Progenitor cell of endocrine pancreas (in vitro differentiated cells): ENCODE measurements around the gene ANKRD29. TPM values are rescaled to one million over a fixed set of nuclear protein-coding genes. Genes with fewer than 3 reads are reported as not detected.
"Not testable (repeated sequence)": the region's sequence is repeated elsewhere in the genome, so short reads cannot be mapped to it uniquely, and the experiment has no call there.

ENCODE experiments used
- DNase-seq: peaks from one replicate; pipeline ENCODE4 v3.0.0; 2021; ENCODE audit warnings: low spot score; ENCODE audit not compliant: unreplicated experiment
- H3K27ac Mint-ChIP-seq: 2 replicates; pipeline ENCODE4 v1.8.0; 2021; ENCODE audit warnings: mild to moderate bottlenecking, moderate library complexity, mixed read lengths
- H3K27me3 Mint-ChIP-seq: 2 replicates; pipeline ENCODE4 v1.8.0; 2021; ENCODE audit warnings: mixed read lengths
- H3K36me3 Mint-ChIP-seq: 2 replicates; pipeline ENCODE4 v1.8.0; 2022; ENCODE audit warnings: mixed read lengths; ENCODE audit not compliant: insufficient read depth
- H3K4me1 Mint-ChIP-seq: 2 replicates; pipeline ENCODE4 v1.8.0; 2021; ENCODE audit warnings: low read depth, mixed read lengths
- H3K4me3 Mint-ChIP-seq: 2 replicates; pipeline ENCODE4 v1.8.0; 2021; ENCODE audit warnings: low read depth, mild to moderate bottlenecking, moderate library complexity, mixed read lengths
- H3K9me3 Mint-ChIP-seq: 2 replicates; pipeline ENCODE4 v1.8.0; 2021; ENCODE audit warnings: low read depth, mixed read lengths
- total RNA-seq: library from RNA; stranded (reverse); gene quantifications from 2 replicates; pipeline ENCODE4 v1.2.1, GENCODE V29; 2021
- TF ChIP-seq, protein P1 (sequence below): fragments of 200-600 bp; sonication (generic); IDR thresholded peaks from one replicate; pipeline ENCODE4 v1.5.0; 2021; ENCODE audit warnings: antibody characterized with exemption, mild to moderate bottlenecking; ENCODE audit not compliant: unreplicated experiment

The ANKRD29 gene
- total RNA-seq, 1 donor from 2014 or later, result 0.41 TPM

GRCh38 chr18:23643815-23644490, 18.8 kb downstream of the ANKRD29 start:
- H3K9me3 Mint-ChIP-seq, result no peaks in the 10 kb centered on the region
- no peak overlapping the region for H3K4me3 Mint-ChIP-seq
- H3K27ac Mint-ChIP-seq, result no peak overlapping the region
- TF ChIP-seq, protein P1, sequence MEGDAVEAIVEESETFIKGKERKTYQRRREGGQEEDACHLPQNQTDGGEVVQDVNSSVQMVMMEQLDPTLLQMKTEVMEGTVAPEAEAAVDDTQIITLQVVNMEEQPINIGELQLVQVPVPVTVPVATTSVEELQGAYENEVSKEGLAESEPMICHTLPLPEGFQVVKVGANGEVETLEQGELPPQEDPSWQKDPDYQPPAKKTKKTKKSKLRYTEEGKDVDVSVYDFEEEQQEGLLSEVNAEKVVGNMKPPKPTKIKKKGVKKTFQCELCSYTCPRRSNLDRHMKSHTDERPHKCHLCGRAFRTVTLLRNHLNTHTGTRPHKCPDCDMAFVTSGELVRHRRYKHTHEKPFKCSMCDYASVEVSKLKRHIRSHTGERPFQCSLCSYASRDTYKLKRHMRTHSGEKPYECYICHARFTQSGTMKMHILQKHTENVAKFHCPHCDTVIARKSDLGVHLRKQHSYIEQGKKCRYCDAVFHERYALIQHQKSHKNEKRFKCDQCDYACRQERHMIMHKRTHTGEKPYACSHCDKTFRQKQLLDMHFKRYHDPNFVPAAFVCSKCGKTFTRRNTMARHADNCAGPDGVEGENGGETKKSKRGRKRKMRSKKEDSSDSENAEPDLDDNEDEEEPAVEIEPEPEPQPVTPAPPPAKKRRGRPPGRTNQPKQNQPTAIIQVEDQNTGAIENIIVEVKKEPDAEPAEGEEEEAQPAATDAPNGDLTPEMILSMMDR, result no peak
- peaks cover 29% of the 10 kb centered on the region for H3K27me3 Mint-ChIP-seq
- peaks cover 3% of the 10 kb centered on the region for H3K4me1 Mint-ChIP-seq
- H3K36me3 Mint-ChIP-seq, result no peaks in the 10 kb centered on the region
- no peak for DNase-seq

GRCh38 chr18:23641937-23642666, 20.6 kb downstream of the ANKRD29 start:
- H3K36me3 Mint-ChIP-seq, result no peaks in the 10 kb centered on the region
- H3K27me3 Mint-ChIP-seq, result peaks cover 28% of the 10 kb centered on the region
- H3K27ac Mint-ChIP-seq, result no peak overlapping the region
- no peaks in the 10 kb centered on the region for H3K4me1 Mint-ChIP-seq
- no peaks in the 10 kb centered on the region for H3K9me3 Mint-ChIP-seq
- H3K4me3 Mint-ChIP-seq, result no peak overlapping the region
- TF ChIP-seq, protein P1, result no peak
- DNase-seq, result no peak

GRCh38 chr18:23641143-23641720, 21.5 kb downstream of the ANKRD29 start:
- H3K4me3 Mint-ChIP-seq, result no peak overlapping the region
- DNase-seq, result no peak
- no peak overlapping the region for H3K27ac Mint-ChIP-seq
- no peaks in the 10 kb centered on the region for H3K9me3 Mint-ChIP-seq
- TF ChIP-seq, protein P1, result no peak
- no peaks in the 10 kb centered on the region for H3K36me3 Mint-ChIP-seq
- H3K27me3 Mint-ChIP-seq, result peaks cover 28% of the 10 kb centered on the region
- no peaks in the 10 kb centered on the region for H3K4me1 Mint-ChIP-seq

- no peak overlapping the region for H3K27ac Mint-ChIP-seq
- no peak for DNase-seq
- H3K4me3 Mint-ChIP-seq, result no peak overlapping the region
- TF ChIP-seq, protein P1, result peak; percentile 28
- no peaks in the 10 kb centered on the region for H3K36me3 Mint-ChIP-seq
- peaks cover 32% of the 10 kb centered on the region for H3K27me3 Mint-ChIP-seq
- no peaks in the 10 kb centered on the region for H3K4me1 Mint-ChIP-seq
- no peaks in the 10 kb centered on the region for H3K9me3 Mint-ChIP-seq
Measured at GRCh38 chr18:23640052-23640451, 22.7 kb downstream of the ANKRD29 start.

DNA sequence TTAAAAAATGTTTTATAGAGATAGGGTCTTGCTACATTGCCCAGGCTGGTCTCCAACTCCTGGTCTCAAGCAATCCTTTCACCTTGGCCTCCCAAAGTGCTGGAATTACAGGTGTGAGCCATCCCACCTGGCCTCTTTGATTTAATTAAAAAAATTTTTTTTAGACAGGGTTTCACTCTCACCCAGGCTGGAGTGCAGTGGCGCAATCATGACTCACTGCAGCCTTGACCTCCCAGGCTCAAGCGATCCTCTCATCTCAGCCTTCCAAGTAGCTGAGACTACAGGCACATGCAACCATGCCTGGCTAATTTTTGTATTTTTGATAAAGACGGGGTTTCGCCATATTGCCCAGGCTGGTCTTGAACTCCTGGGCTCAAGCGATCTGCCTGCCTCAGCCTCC, 26.3 kb downstream of the ANKRD29 start:
- H3K9me3 Mint-ChIP-seq, H3K4me3 Mint-ChIP-seq, H3K27ac Mint-ChIP-seq, DNase-seq, H3K4me1 Mint-ChIP-seq, H3K36me3 Mint-ChIP-seq: not testable (repeated sequence)
- H3K27me3 Mint-ChIP-seq, result peaks cover 45% of the 10 kb centered on the region
